A673 (cell line): Measurements from ENCODE around the gene CDK5RAP1. TPM values are rescaled to one million over a fixed set of nuclear protein-coding genes. Genes with fewer than 3 reads are reported as not detected.

Experiments
- BruUV-seq: library from RNA; stranded (reverse); fragments of 400-500 nt; replicated peaks from 2 replicates; lab custom pipeline; 2021; lab: Mats Ljungman, UMichigan
- CTCF ChIA-PET: fragments of 300-600 bp; sonication (Branson Sonifier 250); formaldehyde crosslinking; loops from one replicate; lab custom pipeline; 2022; ENCODE audit warnings: antibody characterized with exemption; lab: Charles Lee
- POLR2A ChIA-PET: fragments of 300-600 bp; sonication (Branson Sonifier 250); formaldehyde crosslinking; loops from one replicate; lab custom pipeline; 2022; ENCODE audit warnings: antibody characterized with exemption; ENCODE audit not compliant: low non-redundant PET; lab: Charles Lee
- DNase-seq: peaks from one replicate; pipeline ENCODE4 v3.0.0-alpha.2; 2015; ENCODE audit warnings: low spot score
- H3K27ac ChIP-seq: fragments of 200-600 bp; sonication (generic); 2 replicates; pipeline ENCODE4 v1.5.1; 2016; ENCODE audit warnings: mixed run types, low read depth, mild to moderate bottlenecking, mixed read lengths, antibody characterized with exemption, low read length; ENCODE audit not compliant: poor library complexity, severe bottlenecking
- H3K27me3 ChIP-seq: fragments of 200-600 bp; sonication (generic); replicated peaks from 2 replicates; pipeline ENCODE4 v1.6.1; 2017; ENCODE audit warnings: mixed run types, low read depth, mild to moderate bottlenecking, mixed read lengths, antibody characterized with exemption, low read length; ENCODE audit not compliant: insufficient read depth, poor library complexity
- H3K36me3 ChIP-seq: fragments of 200-600 bp; sonication (generic); 2 replicates; pipeline ENCODE4 v1.6.1; 2016; ENCODE audit warnings: mixed run types, mild to moderate bottlenecking, mixed read lengths, antibody characterized with exemption, low read length; ENCODE audit not compliant: insufficient read depth, poor library complexity, severe bottlenecking
- H3K4me1 ChIP-seq: fragments of 200-600 bp; sonication (generic); 2 replicates; pipeline ENCODE4 v1.6.1; 2017; ENCODE audit warnings: mixed run types, mild to moderate bottlenecking, mixed read lengths, antibody characterized with exemption, low read length; ENCODE audit not compliant: insufficient read depth, poor library complexity, severe bottlenecking
- H3K4me3 ChIP-seq: fragments of 200-600 bp; sonication (generic); 2 replicates; pipeline ENCODE4 v1.5.1; 2016; ENCODE audit warnings: low read depth, mixed run types, mild to moderate bottlenecking, mixed read lengths, low read length; ENCODE audit not compliant: poor library complexity, severe bottlenecking
- H3K9me3 ChIP-seq: fragments of 200-600 bp; sonication (generic); 2 replicates; pipeline ENCODE4 v1.6.1; 2016; ENCODE audit warnings: mixed run types, low read depth, mild to moderate bottlenecking, mixed read lengths, antibody characterized with exemption, low read length; ENCODE audit not compliant: poor library complexity, severe bottlenecking
- EZH2 ChIP-seq: fragments of 200-600 bp; sonication (generic); IDR thresholded peaks from 2 replicates; pipeline ENCODE4 v1.6.1; 2017; ENCODE audit warnings: borderline replicate concordance, low read depth, mild to moderate bottlenecking, mixed read lengths, antibody characterized with exemption, low read length; ENCODE audit not compliant: poor library complexity, severe bottlenecking
- intact Hi-C: fragments of 100-400 bp; cut with micrococcal nuclease; formaldehyde crosslinking; loops from one replicate; pipeline ENCODE4 v1.10.0; 2022; ENCODE audit not compliant: unreplicated experiment
- total RNA-seq: library from RNA; stranded (reverse); gene quantifications from 2 replicates; pipeline ENCODE4 v1.2.3, GENCODE V29; 2021
- TF ChIP-seq, protein P1 (sequence below): fragments of 300-800, 200-600 bp; sonication (generic); conservative IDR thresholded peaks from 2 replicates; pipeline ENCODE4 v1.5.1; 2017; ENCODE audit warnings: low read depth, mild to moderate bottlenecking, antibody characterized with exemption, low read length, moderate library complexity, mixed read lengths

The CDK5RAP1 gene
- total RNA-seq, 1 experiment from 2014 or later = 52.7 TPM

DNA sequence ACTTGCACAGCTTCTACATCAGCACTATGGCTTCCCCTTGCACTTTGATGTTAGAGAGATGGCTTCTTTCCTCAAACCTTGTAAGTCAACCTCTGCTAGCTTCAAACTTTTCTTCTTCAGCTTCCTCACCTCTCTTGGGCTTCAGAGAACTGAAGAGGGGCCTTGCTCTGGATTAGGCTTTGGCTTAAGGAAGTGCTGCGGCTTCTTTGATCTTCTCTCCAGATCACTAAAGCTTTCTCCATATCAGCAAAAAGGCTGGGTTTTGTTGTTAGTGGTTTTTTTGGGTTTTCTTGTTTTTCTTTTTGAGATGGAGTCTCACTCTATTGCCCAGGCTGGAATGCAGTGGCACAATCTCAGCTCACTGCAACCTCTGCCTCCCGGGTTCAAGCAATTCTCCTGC is 24.0 kb downstream of the CDK5RAP1 start:
- intact Hi-C loops = no loop called here
- no peak for DNase-seq
- POLR2A ChIA-PET = interaction anchor here (0.6 kb wide), 1 partner anchor 20 kb away, joined by 3 read pairs; no protein-coding TSS in a partner anchor
- Histone ChIP-seq H3K27ac (no peak overlapping the region), H3K27me3 (no peaks in the 10 kb centered on the region), H3K36me3 (peaks cover 30% of the 10 kb centered on the region), H3K9me3 (no peaks in the 10 kb centered on the region), H3K4me3 (no peak overlapping the region), H3K4me1 (no peaks in the 10 kb centered on the region)
- BruUV-seq = TSS peak; percentile 8
- CTCF ChIA-PET = no interaction called here
- no peak for TF ChIP-seq EZH2
- TF ChIP-seq, protein P1, sequence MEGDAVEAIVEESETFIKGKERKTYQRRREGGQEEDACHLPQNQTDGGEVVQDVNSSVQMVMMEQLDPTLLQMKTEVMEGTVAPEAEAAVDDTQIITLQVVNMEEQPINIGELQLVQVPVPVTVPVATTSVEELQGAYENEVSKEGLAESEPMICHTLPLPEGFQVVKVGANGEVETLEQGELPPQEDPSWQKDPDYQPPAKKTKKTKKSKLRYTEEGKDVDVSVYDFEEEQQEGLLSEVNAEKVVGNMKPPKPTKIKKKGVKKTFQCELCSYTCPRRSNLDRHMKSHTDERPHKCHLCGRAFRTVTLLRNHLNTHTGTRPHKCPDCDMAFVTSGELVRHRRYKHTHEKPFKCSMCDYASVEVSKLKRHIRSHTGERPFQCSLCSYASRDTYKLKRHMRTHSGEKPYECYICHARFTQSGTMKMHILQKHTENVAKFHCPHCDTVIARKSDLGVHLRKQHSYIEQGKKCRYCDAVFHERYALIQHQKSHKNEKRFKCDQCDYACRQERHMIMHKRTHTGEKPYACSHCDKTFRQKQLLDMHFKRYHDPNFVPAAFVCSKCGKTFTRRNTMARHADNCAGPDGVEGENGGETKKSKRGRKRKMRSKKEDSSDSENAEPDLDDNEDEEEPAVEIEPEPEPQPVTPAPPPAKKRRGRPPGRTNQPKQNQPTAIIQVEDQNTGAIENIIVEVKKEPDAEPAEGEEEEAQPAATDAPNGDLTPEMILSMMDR = no peak

DNA sequence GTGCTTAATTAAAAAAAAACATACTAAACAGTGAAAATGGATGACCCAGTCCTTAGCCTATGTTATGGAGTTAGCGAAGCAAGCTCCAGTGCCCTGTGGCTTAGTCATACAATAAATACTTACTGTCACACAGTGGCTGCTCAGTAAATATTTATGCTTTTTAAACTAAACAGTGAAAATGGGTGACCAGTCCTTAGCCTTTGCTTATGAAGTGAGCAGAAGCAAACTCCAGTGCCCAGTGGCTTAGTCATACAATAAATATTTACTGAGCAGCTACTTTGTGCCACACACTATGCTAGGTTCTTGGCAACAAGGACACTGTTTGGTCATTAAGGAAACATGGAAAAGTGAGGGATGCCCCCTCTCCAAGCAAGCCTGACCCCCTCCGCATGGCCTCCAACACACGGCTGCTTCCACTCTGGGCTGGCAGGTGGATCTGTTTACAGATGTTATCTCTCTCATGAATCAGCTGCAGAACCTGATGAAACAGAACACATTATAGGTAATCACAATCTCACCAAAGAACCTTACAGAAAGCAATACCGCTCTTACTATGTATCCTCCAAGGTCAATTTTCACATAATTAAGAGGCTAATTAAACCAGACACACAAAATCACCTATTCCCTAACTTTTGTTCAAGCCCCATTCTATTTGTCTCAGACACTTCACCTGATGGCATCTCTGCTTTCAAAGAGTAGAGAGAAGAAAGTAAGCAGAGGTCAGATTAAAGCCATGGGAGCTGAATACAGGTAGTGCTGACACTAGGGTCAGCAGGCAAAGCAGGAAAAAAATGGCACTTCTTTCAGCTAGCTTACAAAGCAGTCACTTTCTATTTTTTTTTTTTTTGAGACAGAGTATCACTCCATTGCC is 27.3 kb downstream of the CDK5RAP1 start:
- H3K9me3 ChIP-seq = no peaks in the 10 kb centered on the region
- TF ChIP-seq EZH2 = no peak
- TF ChIP-seq, protein P1 = no peak
- BruUV-seq = no TSS peak
- no peaks in the 10 kb centered on the region for H3K27me3 ChIP-seq
- H3K4me3 ChIP-seq = no peak overlapping the region
- no peak overlapping the region for H3K27ac ChIP-seq
- ChIA-PET POLR2A (no interaction called here), CTCF (interaction anchor here (0.6 kb wide), 1 partner anchor 78 kb away, joined by 3 read pairs; no protein-coding TSS in a partner anchor)
- H3K4me1 ChIP-seq = no peaks in the 10 kb centered on the region
- peaks cover 35% of the 10 kb centered on the region for H3K36me3 ChIP-seq
- no peak for DNase-seq
- intact Hi-C loops = no loop called here

DNA sequence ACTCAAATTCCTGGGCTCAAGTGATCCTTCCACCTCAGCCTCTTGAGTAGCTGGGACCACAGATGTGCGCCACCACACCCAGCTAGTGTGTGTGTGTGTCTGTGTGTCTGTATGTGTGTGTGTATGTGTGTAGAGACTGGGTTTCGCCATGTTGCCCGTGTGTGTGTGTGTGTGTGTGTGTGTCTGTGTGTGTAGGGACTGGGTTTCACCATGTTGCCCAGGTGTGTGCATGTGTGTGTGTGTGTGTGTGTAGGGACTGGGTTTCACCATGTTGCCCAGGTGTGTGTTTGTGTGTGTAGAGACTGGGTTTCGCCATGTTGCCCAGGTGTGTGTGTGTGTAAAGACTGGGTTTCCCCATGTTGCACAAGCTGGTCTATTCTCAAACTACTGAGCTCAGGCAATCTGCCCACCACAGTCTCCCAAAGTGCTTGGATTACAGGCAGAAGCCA is 28.3 kb downstream of the CDK5RAP1 start:
- ChIA-PET CTCF (no interaction called here), POLR2A (no interaction called here)
- intact Hi-C loops = no loop called here
- BruUV-seq = TSS peak; percentile 22
- Histone ChIP-seq H3K36me3 (peaks cover 29% of the 10 kb centered on the region), H3K27ac (no peak overlapping the region), H3K4me1 (no peaks in the 10 kb centered on the region), H3K4me3 (no peak overlapping the region), H3K27me3 (no peaks in the 10 kb centered on the region), H3K9me3 (no peaks in the 10 kb centered on the region)
- TF ChIP-seq EZH2 = no peak
- no peak for DNase-seq
